Mononuclear cell (primary cell): ENCODE measurements around the gene CNOT4. TPM values are rescaled to one million over a fixed set of nuclear protein-coding genes. Genes with fewer than 3 reads are reported as not detected.
"Not testable (repeated sequence)": the region's sequence is repeated elsewhere in the genome, so short reads cannot be mapped to it uniquely, and the experiment has no call there.

Experiments
- H3K27me3 ChIP-seq: 2 replicates; pipeline ENCODE4 v1.6.0; 2011; ENCODE audit warnings: low read length, control low read depth; ENCODE audit not compliant: insufficient read depth
- H3K4me1 ChIP-seq: 2 replicates; pipeline ENCODE4 v1.5.1; 2011; ENCODE audit warnings: mild to moderate bottlenecking, low read length, control low read depth; ENCODE audit not compliant: insufficient read depth
- H3K4me3 ChIP-seq: 2 replicates; pipeline ENCODE4 v1.5.1; 2011; ENCODE audit warnings: mild to moderate bottlenecking, low read length, moderate library complexity
- H3K9me3 ChIP-seq: 2 replicates; pipeline ENCODE4 v1.5.1; 2011; ENCODE audit warnings: low read depth, mild to moderate bottlenecking, control low read depth, low read length
- total RNA-seq: library from RNA; depleted of rRNA; stranded (reverse); fragments of >200 nt; gene quantifications from one replicate; pipeline ENCODE4 v1.2.3, GENCODE V29; 2012

Gene CNOT4
- total RNA-seq, 1 donor, result 19.8 TPM

DNA sequence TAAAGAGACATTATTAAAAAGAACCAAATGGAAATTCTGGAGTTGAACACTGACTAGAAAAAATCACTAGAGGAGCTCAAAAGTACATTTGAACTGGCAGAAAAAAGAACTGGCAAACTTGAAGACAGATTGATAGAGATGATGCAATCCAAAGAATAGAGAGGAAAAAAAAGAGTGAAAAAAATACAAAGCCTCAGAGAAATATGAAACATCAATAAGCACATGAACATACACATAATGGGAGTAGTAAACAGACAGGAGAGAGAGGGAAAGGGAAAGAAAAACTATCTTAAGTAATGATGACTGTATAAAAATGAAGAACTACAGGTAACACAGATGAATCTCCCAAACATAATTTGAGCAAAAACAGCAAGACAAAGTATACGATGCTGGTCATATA lies 61.1 kb downstream of the CNOT4 start:
- Histone ChIP-seq H3K4me3 (no peak overlapping the region), H3K4me1 (peaks cover 3% of the 10 kb centered on the region), H3K9me3 (no peaks in the 10 kb centered on the region), H3K27me3 (no peaks in the 10 kb centered on the region)

GRCh38 chr7:135447748-135448147 lies 62.2 kb downstream of the CNOT4 start:
- Histone ChIP-seq H3K4me3 (no peak overlapping the region), H3K9me3 (no peaks in the 10 kb centered on the region), H3K27me3 (no peaks in the 10 kb centered on the region), H3K4me1 (peaks cover 3% of the 10 kb centered on the region)

GRCh38 chr7:135445690-135446089 lies 64.2 kb downstream of the CNOT4 start:
- H3K9me3 ChIP-seq, result no peaks in the 10 kb centered on the region
- H3K27me3 ChIP-seq, result no peaks in the 10 kb centered on the region
- H3K4me3 ChIP-seq, result no peak overlapping the region
- H3K4me1 ChIP-seq, result peaks cover 3% of the 10 kb centered on the region

DNA sequence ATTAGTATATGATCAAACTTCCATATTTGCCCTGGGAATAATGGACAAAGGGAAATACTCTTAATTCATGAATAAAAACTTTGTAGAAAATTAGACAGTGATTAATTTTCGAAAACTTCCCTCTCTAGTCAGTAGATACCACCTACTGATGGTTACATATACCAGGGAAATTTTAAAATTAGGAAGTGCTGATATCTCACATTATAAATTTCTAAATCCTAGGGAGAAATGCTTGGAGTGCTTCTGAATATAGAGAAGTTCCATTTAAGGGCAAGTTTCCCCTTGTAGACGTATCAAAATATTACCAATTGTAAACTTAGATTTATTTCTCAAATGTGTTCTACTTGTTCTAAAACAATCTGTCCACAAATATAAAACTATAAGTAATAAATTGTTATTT lies 64.6 kb downstream of the CNOT4 start:
- not testable (repeated sequence) for H3K27me3 ChIP-seq, H3K9me3 ChIP-seq, H3K4me1 ChIP-seq, H3K4me3 ChIP-seq

GRCh38 chr7:135441791-135442190 lies 68.1 kb downstream of the CNOT4 start:
- H3K9me3 ChIP-seq, result no peaks in the 10 kb centered on the region
- H3K4me3 ChIP-seq, result no peak overlapping the region
- no peaks in the 10 kb centered on the region for H3K27me3 ChIP-seq
- H3K4me1 ChIP-seq, result peaks cover 3% of the 10 kb centered on the region

DNA sequence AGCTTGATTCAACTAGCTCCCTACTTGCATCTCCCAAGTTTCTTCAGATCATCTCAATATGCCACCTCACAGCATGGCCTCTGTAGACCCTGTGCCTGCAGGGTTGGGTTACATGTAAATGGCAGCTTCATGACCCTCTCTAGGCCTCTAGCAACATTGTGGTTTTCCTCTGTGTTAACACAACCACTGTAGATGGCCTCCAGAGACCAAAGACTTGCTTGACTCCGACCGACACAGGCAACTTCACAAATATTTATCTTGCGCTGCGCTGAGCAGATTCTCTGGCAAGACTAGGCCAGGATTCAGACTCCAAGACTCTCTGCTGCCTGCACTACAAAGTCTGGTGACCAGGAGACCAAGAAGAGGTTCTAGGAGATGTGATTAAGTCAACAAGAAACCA lies 75.9 kb downstream of the CNOT4 start:
- Histone ChIP-seq H3K4me1 (peaks cover 9% of the 10 kb centered on the region), H3K4me3 (no peak overlapping the region), H3K27me3 (no peaks in the 10 kb centered on the region), H3K9me3 (peaks cover 7% of the 10 kb centered on the region)

DNA sequence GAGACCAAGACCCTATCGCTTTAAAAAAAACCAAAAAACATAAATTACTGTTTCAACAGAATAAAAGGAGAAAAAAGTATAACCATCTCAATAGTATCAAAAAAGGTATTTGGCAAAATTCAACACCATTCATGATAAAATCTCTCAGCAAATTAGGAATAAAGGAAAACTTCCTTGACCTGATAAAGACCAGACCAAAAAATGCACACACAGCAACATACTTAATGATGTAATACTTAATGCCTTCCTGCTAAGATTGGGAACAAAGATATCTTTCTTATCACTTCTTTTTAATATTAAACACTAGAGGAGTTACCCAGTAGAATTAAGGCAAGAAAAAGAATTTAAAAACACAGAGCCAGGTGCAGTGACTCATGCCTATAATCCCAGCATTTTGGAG lies 79.3 kb downstream of the CNOT4 start:
- peaks cover 9% of the 10 kb centered on the region for H3K4me1 ChIP-seq
- peaks cover 4% of the 10 kb centered on the region for H3K9me3 ChIP-seq
- H3K4me3 ChIP-seq, result no peak overlapping the region
- no peaks in the 10 kb centered on the region for H3K27me3 ChIP-seq

DNA sequence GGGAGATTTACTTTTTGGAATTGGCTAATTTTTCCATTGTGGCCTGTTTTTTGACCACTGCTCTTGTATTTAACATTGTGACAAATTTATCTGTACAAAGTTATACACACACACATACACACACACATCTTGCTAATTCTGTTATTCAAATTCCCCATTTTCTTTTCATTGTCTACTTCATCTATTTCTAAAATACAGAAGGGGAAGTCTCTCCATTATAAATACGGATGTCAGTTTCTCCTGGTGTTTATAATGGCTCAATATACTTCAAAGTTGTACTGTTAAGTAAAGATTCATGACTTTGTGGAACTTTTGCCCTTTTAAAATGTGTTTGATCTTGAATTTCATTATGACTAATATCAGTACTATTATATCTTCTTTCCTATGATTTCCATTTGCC lies 81.0 kb downstream of the CNOT4 start:
- Histone ChIP-seq H3K9me3 (no peaks in the 10 kb centered on the region), H3K27me3 (no peaks in the 10 kb centered on the region), H3K4me3 (no peak overlapping the region), H3K4me1 (peaks cover 13% of the 10 kb centered on the region)

DNA sequence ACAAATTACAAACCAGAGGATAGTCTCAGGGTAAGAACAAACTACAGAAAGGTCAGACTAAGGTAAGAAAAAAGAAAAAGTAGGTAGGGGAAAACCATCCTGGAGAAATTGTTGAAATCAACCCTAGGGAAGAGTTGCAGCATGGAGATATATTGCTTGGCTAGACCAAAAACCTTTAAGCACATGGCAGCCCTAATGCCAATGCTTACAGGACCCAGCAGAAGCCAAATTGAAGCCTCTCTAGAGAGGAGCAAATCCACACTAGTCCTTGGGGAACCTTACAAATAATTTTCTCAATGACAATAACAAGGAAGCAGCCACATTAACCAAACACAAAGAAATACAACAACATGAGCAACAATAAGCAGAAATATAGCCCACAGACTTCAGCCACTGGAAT lies 81.9 kb downstream of the CNOT4 start:
- H3K4me1 ChIP-seq, result peaks cover 13% of the 10 kb centered on the region
- H3K4me3 ChIP-seq, result no peak overlapping the region
- H3K9me3 ChIP-seq, result no peaks in the 10 kb centered on the region
- no peaks in the 10 kb centered on the region for H3K27me3 ChIP-seq

DNA sequence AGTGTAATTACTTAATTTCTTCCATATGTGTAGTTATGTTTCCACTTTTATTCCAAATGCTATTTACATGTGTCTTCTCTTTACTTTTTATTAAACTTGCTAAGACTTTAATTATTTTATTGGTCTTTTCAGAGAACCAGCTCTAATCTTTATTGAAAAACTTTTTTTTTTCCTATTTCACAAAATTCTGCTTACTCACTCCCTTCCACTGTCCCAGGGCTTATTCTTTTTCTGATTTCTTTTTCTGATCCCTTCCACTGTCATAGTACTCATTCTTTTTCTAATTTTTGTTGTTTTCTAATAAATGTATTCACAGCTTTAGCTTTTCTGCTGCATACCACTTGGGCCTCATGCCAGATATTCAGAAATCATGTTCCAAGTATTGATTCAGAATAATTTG lies 82.7 kb downstream of the CNOT4 start:
- Histone ChIP-seq H3K4me1 (peaks cover 13% of the 10 kb centered on the region), H3K9me3 (no peaks in the 10 kb centered on the region), H3K4me3 (no peak overlapping the region), H3K27me3 (no peaks in the 10 kb centered on the region)

DNA sequence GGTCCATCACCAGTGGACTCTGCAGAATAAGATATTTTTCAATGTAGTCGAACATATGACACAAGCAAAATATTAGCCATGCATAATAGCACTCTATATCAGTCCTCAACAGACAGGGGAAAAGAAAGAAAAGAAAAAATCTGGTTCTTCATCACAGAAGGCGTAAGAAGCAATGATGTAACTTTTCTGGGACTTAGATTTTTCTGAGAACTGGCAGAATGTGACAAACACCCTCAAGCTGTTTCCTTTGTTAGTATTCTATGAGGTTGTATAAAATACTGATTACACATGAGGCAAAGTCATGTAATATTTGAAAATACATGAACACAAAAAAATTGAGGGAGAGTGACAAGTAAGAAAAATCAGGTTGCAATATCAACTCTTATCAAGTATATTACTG lies 84.9 kb downstream of the CNOT4 start:
- H3K9me3 ChIP-seq, result no peaks in the 10 kb centered on the region
- no peaks in the 10 kb centered on the region for H3K27me3 ChIP-seq
- no peak overlapping the region for H3K4me3 ChIP-seq
- peaks cover 4% of the 10 kb centered on the region for H3K4me1 ChIP-seq

GRCh38 chr7:135420786-135421185 lies 89.1 kb downstream of the CNOT4 start:
- Histone ChIP-seq H3K4me1 (peaks cover 4% of the 10 kb centered on the region), H3K9me3 (no peaks in the 10 kb centered on the region), H3K27me3 (no peaks in the 10 kb centered on the region), H3K4me3 (no peak overlapping the region)

DNA sequence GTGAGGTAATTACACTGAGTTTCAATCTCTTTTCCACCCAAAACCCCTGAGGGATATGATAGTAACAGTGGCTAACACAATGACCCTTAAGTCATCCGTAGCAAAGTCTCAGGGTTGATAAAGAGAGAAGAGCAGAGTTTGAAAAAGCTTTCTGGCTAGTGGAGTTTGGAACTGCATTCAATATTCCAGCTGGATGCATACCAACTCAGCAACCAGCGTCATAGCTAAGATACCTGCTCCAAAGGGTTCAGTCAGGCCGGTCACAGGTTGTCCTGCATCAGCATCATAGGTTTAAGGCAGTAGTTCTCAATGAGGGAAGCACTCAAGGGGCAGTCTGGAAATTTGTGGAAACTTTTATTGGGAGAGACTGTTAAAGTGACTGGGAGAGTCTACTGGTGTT lies 93.5 kb downstream of the CNOT4 start:
- Histone ChIP-seq H3K9me3 (no peaks in the 10 kb centered on the region), H3K4me1 (no peaks in the 10 kb centered on the region), H3K4me3 (no peak overlapping the region), H3K27me3 (no peaks in the 10 kb centered on the region)

DNA sequence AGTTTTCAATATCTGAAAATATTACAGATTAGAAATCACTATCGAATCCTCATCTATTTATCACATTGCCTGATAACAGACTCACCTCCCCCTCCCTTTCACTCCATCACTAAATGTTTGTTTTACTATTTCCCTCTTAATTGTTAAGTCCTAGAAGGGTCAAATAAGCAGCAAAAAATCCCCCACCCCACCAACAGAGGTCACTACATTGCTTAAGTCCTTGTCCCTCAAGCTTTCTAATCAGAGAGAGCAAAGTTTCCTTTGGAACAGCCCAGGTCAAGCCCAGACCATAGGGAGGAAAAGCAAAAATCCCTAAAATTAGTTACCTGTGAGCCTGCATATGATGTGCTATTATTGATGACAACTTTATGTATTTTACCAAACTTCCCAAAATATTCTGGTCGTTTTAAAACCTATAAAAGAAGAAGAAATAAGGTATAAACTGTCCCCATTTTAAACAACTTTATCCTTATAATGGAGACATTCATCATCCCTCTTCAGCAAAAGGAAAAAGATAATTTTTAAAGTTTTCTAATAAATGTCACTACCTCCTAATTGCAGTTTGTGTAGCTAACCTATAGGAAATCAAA lies 95.0 kb downstream of the CNOT4 start:
- Histone ChIP-seq H3K4me3 (no peak overlapping the region), H3K27me3 (no peaks in the 10 kb centered on the region), H3K9me3 (no peaks in the 10 kb centered on the region), H3K4me1 (no peaks in the 10 kb centered on the region)

DNA sequence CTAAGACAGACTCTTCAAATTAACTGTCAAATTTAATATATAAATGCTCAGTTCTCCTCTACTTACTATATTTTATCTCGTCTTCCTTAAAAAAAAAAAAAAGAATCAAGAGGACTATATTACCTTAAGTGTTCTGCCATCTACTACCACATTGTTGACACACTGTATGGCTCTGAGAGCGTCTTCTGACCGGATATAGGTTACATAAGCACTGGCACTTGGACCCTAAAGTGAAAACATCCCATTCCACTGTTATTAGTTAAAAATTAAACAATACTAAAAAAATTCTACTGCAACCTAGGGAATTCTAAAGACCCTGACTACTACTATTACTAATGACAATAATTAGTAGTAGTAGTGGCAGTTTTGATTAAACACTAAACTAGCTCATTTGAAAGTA lies 95.7 kb downstream of the CNOT4 start:
- Histone ChIP-seq H3K9me3 (no peaks in the 10 kb centered on the region), H3K27me3 (no peaks in the 10 kb centered on the region), H3K4me3 (no peak overlapping the region), H3K4me1 (no peaks in the 10 kb centered on the region)

DNA sequence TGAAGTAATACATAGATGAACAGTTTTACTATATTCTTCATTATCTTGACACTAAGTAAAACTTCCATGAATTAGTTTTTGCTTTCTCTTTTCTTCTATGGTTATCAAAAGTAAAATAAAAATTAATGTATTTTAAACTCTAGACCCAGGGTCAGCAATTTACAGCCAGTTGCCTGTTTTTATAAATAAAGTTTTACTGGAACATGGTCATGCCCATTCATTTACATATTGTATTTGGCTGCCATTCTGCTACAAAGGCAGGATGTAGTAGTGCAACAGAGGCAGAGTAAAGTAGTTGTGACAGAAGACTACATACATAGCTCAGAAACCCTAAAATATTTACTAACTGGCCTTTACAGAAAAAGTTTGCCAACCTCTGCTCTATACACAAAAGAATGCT lies 98.8 kb downstream of the CNOT4 start:
- no peak overlapping the region for H3K4me3 ChIP-seq
- H3K4me1 ChIP-seq, result no peaks in the 10 kb centered on the region
- no peaks in the 10 kb centered on the region for H3K27me3 ChIP-seq
- no peaks in the 10 kb centered on the region for H3K9me3 ChIP-seq

- Histone ChIP-seq H3K4me1 (no peaks in the 10 kb centered on the region), H3K9me3 (no peaks in the 10 kb centered on the region), H3K4me3 (no peak overlapping the region), H3K27me3 (no peaks in the 10 kb centered on the region)
Measured at GRCh38 chr7:135410543-135410942, 99.4 kb downstream of the CNOT4 start.
